Endothelial cell of hepatic sinusoid (primary cell): ENCODE results near the gene ANO6.
"Not testable (repeated sequence)": the region's sequence is repeated elsewhere in the genome, so short reads cannot be mapped to it uniquely, and the experiment has no call there.

Experiments
- in situ Hi-C: cut with HindIII; loops from 2 replicates; pipeline ENCODE4 v1.10.0; 2017; ENCODE audit warnings: low sequenced_read_pairs

ANO6 gene

GRCh38 chr12:45388545-45388944 is 172.7 kb downstream of the ANO6 start:
- in situ Hi-C loops, result no loop called here

GRCh38 chr12:45389426-45389825 is 173.5 kb downstream of the ANO6 start:
- in situ Hi-C loops, result no loop called here

- in situ Hi-C loops, result not testable (repeated sequence)
Measured at GRCh38 chr12:45397499-45397898, 181.6 kb downstream of the ANO6 start.

GRCh38 chr12:45398552-45398951 is 182.7 kb downstream of the ANO6 start:
- in situ Hi-C loops, result no loop called here

- in situ Hi-C loops, result no loop called here
Measured at GRCh38 chr12:45400991-45401390, 185.1 kb downstream of the ANO6 start.

GRCh38 chr12:45402288-45402687 is 186.4 kb downstream of the ANO6 start:
- in situ Hi-C loops, result no loop called here

- in situ Hi-C loops, result no loop called here
Measured at GRCh38 chr12:45406988-45407850, 191.3 kb downstream of the ANO6 start.

GRCh38 chr12:45407981-45408728 is 192.3 kb downstream of the ANO6 start:
- in situ Hi-C loops, result no loop called here

- in situ Hi-C loops, result no loop called here
Measured at GRCh38 chr12:45408729-45409114, 192.8 kb downstream of the ANO6 start.

- in situ Hi-C loops, result no loop called here
Measured at GRCh38 chr12:45409966-45410365, 194.1 kb downstream of the ANO6 start.

- in situ Hi-C loops, result no loop called here
Measured at GRCh38 chr12:45411626-45412025, 195.7 kb downstream of the ANO6 start.

- in situ Hi-C loops, result no loop called here
Measured at GRCh38 chr12:45415393-45415817, 199.5 kb downstream of the ANO6 start.

GRCh38 chr12:45416126-45416525 is 200.2 kb downstream of the ANO6 start:
- in situ Hi-C loops, result no loop called here

- in situ Hi-C loops, result no loop called here
Measured at GRCh38 chr12:45418520-45418919, 202.6 kb downstream of the ANO6 start.

- in situ Hi-C loops, result no loop called here
Measured at GRCh38 chr12:45419317-45419814, 203.5 kb downstream of the ANO6 start.

GRCh38 chr12:45421736-45422135 is 205.8 kb downstream of the ANO6 start:
- in situ Hi-C loops, result no loop called here

GRCh38 chr12:45423931-45424330 is 208.0 kb downstream of the ANO6 start:
- in situ Hi-C loops, result no loop called here

- in situ Hi-C loops, result no loop called here
Measured at GRCh38 chr12:45425426-45425825, 209.5 kb downstream of the ANO6 start.

- in situ Hi-C loops, result no loop called here
Measured at GRCh38 chr12:45426294-45426693, 210.4 kb downstream of the ANO6 start.

- in situ Hi-C loops, result no loop called here
Measured at GRCh38 chr12:45427042-45427441, 211.1 kb downstream of the ANO6 start.

- in situ Hi-C loops, result no loop called here
Measured at GRCh38 chr12:45429831-45430230, 213.9 kb downstream of the ANO6 start.

- in situ Hi-C loops, result no loop called here
Measured at GRCh38 chr12:45431126-45431525, 215.2 kb downstream of the ANO6 start.
